Measurements from ENCODE around the gene RAPGEF3.
A peak's percentile ranks its signal among the peaks of the same experiment; 100 is the strongest.

RAPGEF3 gene

GRCh38 chr12:47758834-47759690, at the start of gene RAPGEF3:
RAPGEF3 (minus strand) TSS chr12:47758880; CDS start chr12:47758556, 324 bp downstream.
- H3K4me3 ChIP-seq (ENCODE audit: low read depth, low read length): peak within 1 kb of the TSS; percentile 35

GRCh38 chr12:47808050-47808449, 49.4 kb upstream of the RAPGEF3 start:
- H3K4me3 ChIP-seq (ENCODE audit: low read depth, low read length): no peak overlapping the region

- H3K4me3 ChIP-seq (ENCODE audit: low read depth, low read length): no peak overlapping the region
Measured at GRCh38 chr12:47807338-47807737, 48.7 kb upstream of the RAPGEF3 start.

- no peak overlapping the region for H3K4me3 ChIP-seq (ENCODE audit: low read depth, low read length)
Measured at GRCh38 chr12:47805417-47805816, 46.7 kb upstream of the RAPGEF3 start.

- no peak overlapping the region for H3K4me3 ChIP-seq (ENCODE audit: low read depth, low read length)
Measured at GRCh38 chr12:47804171-47804570, 45.5 kb upstream of the RAPGEF3 start.

GRCh38 chr12:47803191-47803875, 44.7 kb upstream of the RAPGEF3 start:
- H3K4me3 ChIP-seq (ENCODE audit: low read depth, low read length): no peak overlapping the region

GRCh38 chr12:47802312-47802711, 43.6 kb upstream of the RAPGEF3 start:
- H3K4me3 ChIP-seq (ENCODE audit: low read depth, low read length): no peak overlapping the region

- H3K4me3 ChIP-seq (ENCODE audit: low read depth, low read length): no peak overlapping the region
Measured at GRCh38 chr12:47801904-47802246, 43.2 kb upstream of the RAPGEF3 start.

GRCh38 chr12:47801170-47801903, 42.7 kb upstream of the RAPGEF3 start:
- no peak overlapping the region for H3K4me3 ChIP-seq (ENCODE audit: low read depth, low read length)

- H3K4me3 ChIP-seq (ENCODE audit: low read depth, low read length): no peak overlapping the region
Measured at GRCh38 chr12:47800582-47800981, 41.9 kb upstream of the RAPGEF3 start.

- no peak overlapping the region for H3K4me3 ChIP-seq (ENCODE audit: low read depth, low read length)
Measured at GRCh38 chr12:47799357-47799955, 40.8 kb upstream of the RAPGEF3 start.

GRCh38 chr12:47798382-47798948, 39.8 kb upstream of the RAPGEF3 start:
- no peak overlapping the region for H3K4me3 ChIP-seq (ENCODE audit: low read depth, low read length)

GRCh38 chr12:47797441-47797840, 38.8 kb upstream of the RAPGEF3 start:
- H3K4me3 ChIP-seq (ENCODE audit: low read depth, low read length): no peak overlapping the region

GRCh38 chr12:47795814-47796411, 37.2 kb upstream of the RAPGEF3 start:
- H3K4me3 ChIP-seq (ENCODE audit: low read depth, low read length): no peak overlapping the region

- H3K4me3 ChIP-seq (ENCODE audit: low read depth, low read length): no peak overlapping the region
Measured at GRCh38 chr12:47795121-47795813, 36.6 kb upstream of the RAPGEF3 start.

- no peak overlapping the region for H3K4me3 ChIP-seq (ENCODE audit: low read depth, low read length)
Measured at GRCh38 chr12:47794679-47795078, 36.0 kb upstream of the RAPGEF3 start.

GRCh38 chr12:47793015-47793681, 34.5 kb upstream of the RAPGEF3 start:
- H3K4me3 ChIP-seq (ENCODE audit: low read depth, low read length): no peak overlapping the region

GRCh38 chr12:47791874-47792273, 33.2 kb upstream of the RAPGEF3 start:
- no peak overlapping the region for H3K4me3 ChIP-seq (ENCODE audit: low read depth, low read length)

GRCh38 chr12:47791351-47791746, 32.7 kb upstream of the RAPGEF3 start:
- H3K4me3 ChIP-seq (ENCODE audit: low read depth, low read length): no peak overlapping the region
